Measurements from ENCODE around the gene YARS1. TPM values are rescaled to one million over a fixed set of nuclear protein-coding genes. Genes with fewer than 3 reads are reported as not detected.
A peak's percentile ranks its signal among the peaks of the same experiment; 100 is the strongest.

YARS1 gene
- total RNA-seq, 1 experiment from 2014 or later, result 194 TPM

- no peak for TF ChIP-seq CTCF (conservative IDR thresholded peaks at IDR 0.05)
- Histone ChIP-seq H3K23me2 (ENCODE audit: insufficient read length, low read depth, low read length, poor library complexity, severe bottlenecking) (no peaks in the 10 kb centered on the region), H3K18ac (ENCODE audit: insufficient read length, low read depth, low read length) (no peak overlapping the region), H3K56ac (ENCODE audit: insufficient read length, low read depth, low read length) (no peak overlapping the region), H3K4me2 (ENCODE audit: insufficient read depth, insufficient read length, low read length) (no peak overlapping the region), H3K79me2 (ENCODE audit: insufficient read depth, low read length) (no peaks in the 10 kb centered on the region), H3K27me3 (ENCODE audit: insufficient read depth, low read length) (no peaks in the 10 kb centered on the region), H2BK15ac (ENCODE audit: low read depth, low read length) (no peak overlapping the region), H3K27ac (ENCODE audit: insufficient read length, low read depth, low read length) (no peak overlapping the region), H3K4ac (ENCODE audit: low read depth, low read length) (no peak overlapping the region), H3K23ac (ENCODE audit: insufficient read length, low read depth, low read length) (no peak overlapping the region), H2AK5ac (ENCODE audit: insufficient read length, low read length) (no peak overlapping the region), H3K9me3 (ENCODE audit: control insufficient read depth, low read depth, low read length) (no peaks in the 10 kb centered on the region), H3T11ph (ENCODE audit: low read length) (no peak overlapping the region), H3K14ac (ENCODE audit: insufficient read depth, low read length) (no peak overlapping the region), H2BK5ac (ENCODE audit: insufficient read length, low read length) (no peak overlapping the region), H2BK20ac (ENCODE audit: low read depth, low read length, poor library complexity, severe bottlenecking) (no peak overlapping the region), H2BK120ac (ENCODE audit: low read depth, low read length, poor library complexity, severe bottlenecking) (no peak overlapping the region), H4K20me1 (ENCODE audit: control insufficient read depth, insufficient read depth, insufficient read length) (no peaks in the 10 kb centered on the region), H4K5ac (ENCODE audit: insufficient read length, low read depth, low read length) (no peak overlapping the region), H3K4me1 (ENCODE audit: insufficient read depth, low read length) (no peaks in the 10 kb centered on the region; the same call in 1 of the 2 replicates), H4K8ac (replicated peaks; ENCODE audit: insufficient read length, low read depth, low read length) (no peak overlapping the region), H2AFZ (ENCODE audit: low read length) (no peak overlapping the region), H3K79me1 (ENCODE audit: insufficient read depth, low read depth, low read length, poor library complexity, severe bottlenecking) (no peaks in the 10 kb centered on the region), H2BK12ac (ENCODE audit: insufficient read length, low read depth, low read length) (no peak overlapping the region), H3K9ac (ENCODE audit: extremely low read depth, insufficient read length, low read length) (no peak overlapping the region), H4K91ac (ENCODE audit: insufficient read length, low read depth, low read length) (no peak overlapping the region)
- no peaks in the 10 kb centered on the region for H3K27me3 Mint-ChIP-seq (ENCODE audit: low read depth)
- WGBS (ENCODE audit: extremely low coverage, insufficient read length, low lambda C conversion rate), result no CpG with 5 or more reads among the region's 2 CpGs
- no peaks in the 10 kb centered on the region for H3K9me3 Mint-ChIP-seq
- peak overlapping the region in 1 of 3 experiments; percentile 45; a peak in 1 of 7 replicates for H3K27ac Mint-ChIP-seq
- no peak for DNase-seq
- peaks cover 15 to 42% of the 10 kb centered on the region in 2 experiments for H3K4me1 Mint-ChIP-seq
- H3K4me3 Mint-ChIP-seq, result no peak overlapping the region
- peaks cover 34 to 75% (median 65%) of the 10 kb centered on the region in 3 experiments for H3K36me3 Mint-ChIP-seq (ENCODE audit: insufficient read depth in 1 of 3, low read depth in 3 of 3)
Observed at GRCh38 chr1:32774950-32775634, 42.1 kb downstream of the YARS1 start.
